LNCaP clone FGC (cell line): ENCODE results near the gene STK32B.
"Not testable (repeated sequence)": the region's sequence is repeated elsewhere in the genome, so short reads cannot be mapped to it uniquely, and the experiment has no call there.

ENCODE experiments used
- DNase-seq: peaks from one replicate; pipeline ENCODE4 v3.0.0-alpha.2; 2011; ENCODE audit warnings: low read depth
- H3K4me3 ChIP-seq: 2 replicates; pipeline ENCODE4 v1.5.1; 2011; ENCODE audit warnings: mild to moderate bottlenecking, low read depth, low read length, control low read depth
- TF ChIP-seq, protein P1 (sequence below): IDR thresholded peaks from 2 replicates; pipeline ENCODE4 v1.5.1; 2012; ENCODE audit warnings: mild to moderate bottlenecking; ENCODE audit not compliant: control insufficient read depth, insufficient read depth; ENCODE audit errors: extremely low read depth

Gene STK32B

DNA sequence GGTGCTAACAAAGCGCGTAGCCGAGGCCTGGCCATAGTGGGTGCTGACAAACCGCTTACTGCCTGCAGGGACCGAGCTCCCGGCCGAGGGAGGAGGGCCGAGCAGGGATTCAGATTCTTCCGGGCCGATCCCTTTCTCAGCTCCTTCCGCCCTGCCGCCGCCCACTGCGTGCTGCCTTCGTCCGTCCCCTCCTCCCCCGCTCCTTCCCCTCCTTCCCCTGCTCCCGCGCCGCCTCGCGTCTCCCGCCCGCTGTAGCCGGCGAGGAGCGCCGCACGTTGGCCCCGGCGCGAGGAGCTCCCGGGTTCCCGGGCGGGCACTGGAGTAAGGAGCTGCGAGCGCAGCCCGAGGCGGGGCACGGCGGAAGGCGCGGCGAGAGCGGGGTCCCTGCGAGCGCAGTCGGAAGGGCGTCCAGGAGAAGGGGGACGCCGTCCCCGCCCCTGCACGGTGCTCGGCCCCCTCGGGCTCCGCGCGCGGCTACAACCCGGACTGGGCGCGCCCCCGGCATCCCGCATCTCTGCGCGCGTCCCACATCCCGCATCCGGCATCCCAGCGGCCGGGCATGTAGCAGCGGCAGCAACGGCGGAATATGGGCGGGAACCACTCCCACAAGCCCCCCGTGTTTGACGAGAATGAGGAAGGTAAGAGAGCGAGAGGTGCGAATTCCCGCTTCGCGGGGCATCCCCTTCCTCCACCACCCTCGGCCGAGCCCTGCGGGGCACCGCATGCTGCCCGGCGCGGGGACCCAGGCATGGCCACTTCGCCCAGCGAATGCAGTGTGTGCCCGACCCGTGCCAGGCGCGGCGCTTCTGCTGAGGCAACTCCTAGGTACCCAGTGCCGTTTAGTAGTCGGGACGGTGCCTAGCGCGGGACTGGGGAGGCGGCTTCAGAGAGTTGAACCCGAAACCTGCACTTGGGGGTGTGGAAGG, at the start of gene STK32B:
Gene STK32B (plus strand): TSS at position 203 of the 926 bp plus-strand sequence.
- no peak for DNase-seq
- H3K4me3 ChIP-seq: peak within 1 kb of the TSS; percentile 9
- TF ChIP-seq, protein P1, sequence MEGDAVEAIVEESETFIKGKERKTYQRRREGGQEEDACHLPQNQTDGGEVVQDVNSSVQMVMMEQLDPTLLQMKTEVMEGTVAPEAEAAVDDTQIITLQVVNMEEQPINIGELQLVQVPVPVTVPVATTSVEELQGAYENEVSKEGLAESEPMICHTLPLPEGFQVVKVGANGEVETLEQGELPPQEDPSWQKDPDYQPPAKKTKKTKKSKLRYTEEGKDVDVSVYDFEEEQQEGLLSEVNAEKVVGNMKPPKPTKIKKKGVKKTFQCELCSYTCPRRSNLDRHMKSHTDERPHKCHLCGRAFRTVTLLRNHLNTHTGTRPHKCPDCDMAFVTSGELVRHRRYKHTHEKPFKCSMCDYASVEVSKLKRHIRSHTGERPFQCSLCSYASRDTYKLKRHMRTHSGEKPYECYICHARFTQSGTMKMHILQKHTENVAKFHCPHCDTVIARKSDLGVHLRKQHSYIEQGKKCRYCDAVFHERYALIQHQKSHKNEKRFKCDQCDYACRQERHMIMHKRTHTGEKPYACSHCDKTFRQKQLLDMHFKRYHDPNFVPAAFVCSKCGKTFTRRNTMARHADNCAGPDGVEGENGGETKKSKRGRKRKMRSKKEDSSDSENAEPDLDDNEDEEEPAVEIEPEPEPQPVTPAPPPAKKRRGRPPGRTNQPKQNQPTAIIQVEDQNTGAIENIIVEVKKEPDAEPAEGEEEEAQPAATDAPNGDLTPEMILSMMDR: peak; percentile 14; the same call in 1 of the 2 replicates

GRCh38 chr4:5001641-5002040, 49.6 kb upstream of the STK32B start:
- DNase-seq, H3K4me3 ChIP-seq: not testable (repeated sequence)

GRCh38 chr4:5003372-5003857, 47.9 kb upstream of the STK32B start:
- no peak for DNase-seq
- H3K4me3 ChIP-seq: no peak overlapping the region
- TF ChIP-seq, protein P1: no peak

DNA sequence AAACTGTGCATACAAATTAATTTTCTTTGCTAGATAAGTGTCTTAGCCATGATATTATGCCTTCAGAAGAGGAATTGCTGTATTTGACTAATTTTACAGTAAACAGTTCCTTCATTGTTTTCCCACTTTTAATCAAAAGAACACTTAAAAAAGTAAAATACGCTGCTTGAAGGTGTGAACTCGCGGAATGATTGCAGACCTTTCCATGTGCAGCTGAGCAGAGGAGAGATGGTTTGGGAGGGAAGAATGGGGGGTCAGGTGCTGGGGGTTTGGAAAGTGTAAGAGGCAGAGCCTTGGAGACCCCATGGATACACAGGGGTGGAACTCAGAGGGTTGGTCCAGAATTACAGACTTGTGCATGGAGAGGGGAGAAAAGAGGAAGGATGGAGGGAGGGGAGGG, 47.4 kb upstream of the STK32B start:
- H3K4me3 ChIP-seq: no peak overlapping the region
- no peak for DNase-seq
- TF ChIP-seq, protein P1: no peak

DNA sequence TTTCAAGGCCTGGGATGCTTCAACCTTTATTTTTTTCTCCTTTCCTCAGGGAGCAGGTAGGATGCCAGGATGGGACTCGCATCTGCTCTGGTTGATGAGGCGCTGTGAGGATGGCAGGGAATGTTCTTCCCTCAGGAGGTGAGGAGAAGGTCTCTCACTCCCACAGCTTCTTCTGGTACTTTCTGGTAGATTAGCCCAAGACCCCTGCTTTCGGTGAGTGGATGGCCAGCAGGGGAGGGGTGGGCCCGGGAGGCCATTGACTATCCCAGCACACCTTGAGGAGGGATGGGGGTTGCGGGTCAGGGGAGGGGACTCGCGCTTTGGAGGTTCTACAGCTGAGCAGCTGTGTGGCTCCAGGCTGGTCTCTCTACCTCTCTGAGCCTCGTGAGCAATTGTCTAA, 46.8 kb upstream of the STK32B start:
- no peak for DNase-seq
- H3K4me3 ChIP-seq: no peak overlapping the region
- TF ChIP-seq, protein P1: no peak

DNA sequence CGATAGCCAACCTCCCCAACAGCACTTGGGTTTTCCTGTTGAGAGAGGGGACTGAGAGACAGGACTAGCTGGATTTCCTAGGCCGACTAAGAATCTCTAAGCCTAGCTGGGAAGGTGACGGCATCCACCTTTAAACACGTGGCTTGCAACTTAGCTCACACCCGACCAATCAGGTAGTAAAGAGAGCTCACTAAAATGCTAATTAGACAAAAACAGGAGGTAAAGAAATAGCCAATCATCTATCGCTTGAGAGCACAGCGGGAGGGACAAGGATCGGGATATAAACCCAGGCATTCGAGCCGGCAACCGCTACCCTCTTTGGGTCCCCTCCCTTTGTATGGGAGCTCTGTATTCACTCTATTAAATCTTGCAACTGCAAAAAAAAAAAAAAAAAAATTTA, 44.3 kb upstream of the STK32B start:
- DNase-seq, H3K4me3 ChIP-seq: not testable (repeated sequence)

- H3K4me3 ChIP-seq: no peak overlapping the region
- DNase-seq: no peak
- TF ChIP-seq, protein P1: no peak
These were observed 41.5 kb upstream of the STK32B start for GRCh38 chr4:5009796-5010195.

- TF ChIP-seq, protein P1: no peak
- H3K4me3 ChIP-seq: no peak overlapping the region
- no peak for DNase-seq
These were observed 40.3 kb upstream of the STK32B start for GRCh38 chr4:5010984-5011383.
